BLaER1 (cell line): ENCODE measurements around the gene TM9SF1.

ENCODE experiments used
- H3K27ac ChIP-seq: shearing (Covaris generic); formaldehyde crosslinking; 2 replicates; pipeline ENCODE4 v1.8.1; 2022
- H3K27me3 ChIP-seq: shearing (Covaris generic); formaldehyde crosslinking; 2 replicates; pipeline ENCODE4 v1.8.1; 2022
- H3K36me3 ChIP-seq: shearing (Covaris generic); formaldehyde crosslinking; 2 replicates; pipeline ENCODE4 v1.8.1; 2022
- H3K4me1 ChIP-seq: shearing (Covaris generic); formaldehyde crosslinking; 2 replicates; pipeline ENCODE4 v1.8.1; 2022
- H3K4me2 ChIP-seq: shearing (Covaris generic); formaldehyde crosslinking; 2 replicates; pipeline ENCODE4 v1.8.1; 2022
- H3K4me3 ChIP-seq: shearing (Covaris generic); formaldehyde crosslinking; 2 replicates; pipeline ENCODE4 v1.8.1; 2022
- H3K9ac ChIP-seq: shearing (Covaris generic); formaldehyde crosslinking; 2 replicates; pipeline ENCODE4 v1.8.1; 2022
- H3K9me3 ChIP-seq: shearing (Covaris generic); formaldehyde crosslinking; 2 replicates; pipeline ENCODE4 v1.8.1; 2022
- H4K20me1 ChIP-seq: shearing (Covaris generic); formaldehyde crosslinking; 2 replicates; pipeline ENCODE4 v1.8.1; 2022
- Cebpa-rat ChIP-seq: shearing (Covaris generic); IDR thresholded peaks from 2 replicates; pipeline ENCODE4 v1.8.1; 2022

The TM9SF1 gene

DNA sequence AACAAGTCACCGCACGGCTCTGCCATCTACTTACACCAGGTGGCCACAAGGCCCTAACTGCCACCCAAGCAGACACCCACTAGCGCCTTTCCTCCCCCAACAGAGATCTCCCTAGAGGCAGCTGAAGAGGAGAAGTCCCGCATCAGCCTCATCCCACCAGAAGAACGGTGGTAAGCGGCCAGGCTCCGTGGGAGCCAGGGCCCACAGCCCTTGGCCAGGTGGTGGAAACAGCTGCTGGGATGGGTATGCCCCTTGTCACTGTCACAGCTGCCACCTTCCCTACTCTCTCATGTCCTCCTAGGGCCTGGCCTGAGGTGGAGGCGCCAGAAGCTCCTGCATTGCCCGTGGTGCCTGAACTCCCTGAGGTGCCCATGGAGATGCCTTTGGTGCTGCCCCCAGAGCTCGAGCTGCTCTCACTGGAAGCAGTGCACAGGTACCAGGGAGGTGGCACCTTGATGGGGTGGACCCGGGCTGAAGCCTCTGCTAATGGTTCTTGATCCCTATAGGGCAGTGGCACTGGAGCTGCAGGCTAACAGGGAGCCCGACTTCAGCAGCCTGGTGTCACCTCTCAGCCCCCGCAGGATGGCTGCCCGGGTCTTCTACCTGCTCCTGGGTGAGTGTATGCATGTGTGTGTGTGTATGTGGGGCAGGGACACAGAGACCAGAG is 15.8 kb downstream of the TM9SF1 start:
- H4K20me1 ChIP-seq = peaks cover 15% of the 10 kb centered on the region; the same call in 1 of the 2 replicates
- TF ChIP-seq Cebpa-rat = no peak
- H3K36me3 ChIP-seq = peaks cover 81% of the 10 kb centered on the region
- H3K9ac ChIP-seq = peak overlapping the region; percentile 44; the same call in 1 of the 2 replicates
- H3K9me3 ChIP-seq = no peaks in the 10 kb centered on the region
- no peak overlapping the region for H3K4me3 ChIP-seq
- H3K27me3 ChIP-seq = no peaks in the 10 kb centered on the region
- H3K27ac ChIP-seq = peak overlapping the region; percentile 41
- peak overlapping the region; percentile 69 for H3K4me2 ChIP-seq
- peaks cover 26% of the 10 kb centered on the region for H3K4me1 ChIP-seq

DNA sequence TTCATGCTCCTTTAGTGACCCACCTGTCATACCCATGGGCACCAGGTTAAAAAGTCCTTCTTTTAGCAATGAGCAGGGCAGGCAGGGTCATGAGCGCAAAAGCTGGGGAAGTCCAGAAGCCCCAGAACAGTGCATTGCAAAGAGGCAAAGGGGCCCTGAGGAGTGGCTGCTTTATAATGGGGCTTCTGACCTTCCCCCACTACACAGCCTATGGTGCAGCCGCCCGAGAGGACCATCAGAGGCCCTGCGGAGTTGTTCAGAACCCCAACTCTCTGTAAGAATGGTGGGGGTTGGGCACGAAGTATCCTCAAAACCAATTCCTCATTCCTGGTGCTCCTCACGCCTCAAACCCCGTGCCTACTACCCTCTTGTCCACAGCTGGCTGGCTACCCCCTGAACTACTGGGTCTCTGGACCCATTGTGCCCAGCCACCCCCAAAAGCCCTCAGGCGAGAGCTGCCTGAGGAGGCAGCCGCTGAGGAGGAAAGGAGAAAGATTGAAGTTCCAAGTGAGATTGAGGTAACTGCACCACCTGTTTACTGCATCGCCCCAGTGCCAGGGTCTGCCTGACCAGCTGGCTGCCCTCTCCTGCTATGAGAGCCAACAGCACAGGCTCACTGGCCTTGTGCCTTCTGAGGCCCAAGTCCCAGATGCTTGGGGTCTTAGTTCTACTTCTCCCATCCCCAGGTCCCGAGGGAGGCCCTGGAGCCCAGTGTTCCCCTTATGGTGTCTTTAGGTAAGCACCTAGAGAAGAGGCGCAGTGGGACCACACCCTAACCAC is 16.7 kb downstream of the TM9SF1 start:
- peak overlapping the region; percentile 69 for H3K4me2 ChIP-seq
- peak overlapping the region; percentile 41; the same call in 1 of the 2 replicates for H3K27ac ChIP-seq
- TF ChIP-seq Cebpa-rat = no peak
- H4K20me1 ChIP-seq = peaks cover 15% of the 10 kb centered on the region; the same call in 1 of the 2 replicates
- H3K27me3 ChIP-seq = no peaks in the 10 kb centered on the region
- H3K9ac ChIP-seq = 0 out of 2 replicates have a peak overlapping the region, but pooled peaks have one; percentile 4
- no peaks in the 10 kb centered on the region for H3K9me3 ChIP-seq
- H3K4me3 ChIP-seq = no peak overlapping the region
- peaks cover 74% of the 10 kb centered on the region for H3K36me3 ChIP-seq
- peaks cover 26% of the 10 kb centered on the region for H3K4me1 ChIP-seq

- peaks cover 15% of the 10 kb centered on the region; the same call in 1 of the 2 replicates for H4K20me1 ChIP-seq
- no peaks in the 10 kb centered on the region for H3K9me3 ChIP-seq
- no peak overlapping the region for H3K4me3 ChIP-seq
- peaks cover 70% of the 10 kb centered on the region for H3K36me3 ChIP-seq
- peaks cover 2% of the 10 kb centered on the region; the same call in 1 of the 2 replicates for H3K27me3 ChIP-seq
- TF ChIP-seq Cebpa-rat = no peak
- no peak overlapping the region for H3K9ac ChIP-seq
- no peak overlapping the region for H3K4me2 ChIP-seq
- H3K4me1 ChIP-seq = peaks cover 28% of the 10 kb centered on the region
- no peak overlapping the region for H3K27ac ChIP-seq
These were observed 17.4 kb downstream of the TM9SF1 start for GRCh38 chr14:24177891-24178290.

- peaks cover 34% of the 10 kb centered on the region for H3K4me1 ChIP-seq
- H4K20me1 ChIP-seq = peaks cover 15% of the 10 kb centered on the region; the same call in 1 of the 2 replicates
- no peak for TF ChIP-seq Cebpa-rat
- H3K9ac ChIP-seq = no peak overlapping the region
- peaks cover 64% of the 10 kb centered on the region for H3K36me3 ChIP-seq
- H3K27ac ChIP-seq = no peak overlapping the region
- H3K4me3 ChIP-seq = no peak overlapping the region
- no peak overlapping the region for H3K4me2 ChIP-seq
- no peaks in the 10 kb centered on the region for H3K9me3 ChIP-seq
- H3K27me3 ChIP-seq = peaks cover 8% of the 10 kb centered on the region
These were observed 18.0 kb downstream of the TM9SF1 start for GRCh38 chr14:24177041-24177825.

DNA sequence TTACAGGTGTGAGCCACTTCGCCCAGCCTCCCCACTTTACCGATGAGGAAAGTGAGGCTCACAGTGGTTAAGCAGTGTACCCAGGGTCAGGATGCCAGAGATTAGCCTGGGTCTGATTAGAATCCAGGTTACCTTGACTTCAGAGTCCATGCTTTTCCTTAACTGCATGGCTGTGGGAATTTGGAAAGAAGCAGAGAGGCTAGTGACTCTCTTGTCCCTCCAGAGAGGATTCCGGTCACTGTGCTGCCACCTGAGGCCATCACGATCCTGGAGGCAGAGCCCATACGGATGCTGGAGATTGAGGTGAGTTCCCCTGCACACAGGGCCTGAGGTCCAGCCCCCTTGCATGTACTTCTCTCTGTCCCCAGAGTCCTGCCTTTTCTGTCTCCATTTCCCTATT is 18.6 kb downstream of the TM9SF1 start:
- Histone ChIP-seq H3K4me1 (peaks cover 40% of the 10 kb centered on the region), H3K36me3 (peaks cover 57% of the 10 kb centered on the region)

DNA sequence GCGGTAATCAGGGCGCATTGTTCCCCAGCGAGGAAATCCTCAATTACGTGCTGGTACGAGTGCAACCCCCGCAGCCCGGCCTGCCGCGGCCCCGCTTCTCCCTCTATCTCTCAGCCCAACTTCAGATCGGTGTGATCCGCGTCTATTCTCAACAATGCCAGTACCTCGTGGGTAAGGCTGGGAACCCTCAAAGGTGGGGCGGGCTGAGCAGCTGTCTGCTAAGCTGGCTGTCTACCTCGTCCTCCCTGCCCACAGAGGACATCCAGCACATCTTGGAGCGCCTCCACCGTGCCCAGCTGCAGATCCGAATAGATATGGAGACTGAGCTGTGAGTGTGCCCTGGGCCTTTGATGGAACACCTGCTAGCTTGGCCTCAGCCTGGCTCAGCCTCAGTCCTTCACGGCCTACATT is 22.4 kb downstream of the TM9SF1 start:
- no peaks in the 10 kb centered on the region for H3K9me3 ChIP-seq
- H3K4me1 ChIP-seq = peaks cover 24% of the 10 kb centered on the region
- peaks cover 25% of the 10 kb centered on the region for H3K27me3 ChIP-seq
- H3K27ac ChIP-seq = no peak overlapping the region
- no peak for TF ChIP-seq Cebpa-rat
- H3K4me3 ChIP-seq = no peak overlapping the region
- H3K9ac ChIP-seq = no peak overlapping the region
- no peaks in the 10 kb centered on the region for H4K20me1 ChIP-seq
- H3K36me3 ChIP-seq = peaks cover 30% of the 10 kb centered on the region
- H3K4me2 ChIP-seq = peak overlapping the region; percentile 90; the same call in 1 of the 2 replicates

More for the DNA sequence above, 18.6 kb downstream of the TM9SF1 start:
- Histone ChIP-seq H3K9me3 (no peaks in the 10 kb centered on the region), H3K4me3 (no peak overlapping the region), H4K20me1 (peaks cover 15% of the 10 kb centered on the region; the same call in 1 of the 2 replicates), H3K9ac (no peak overlapping the region), H3K4me2 (no peak overlapping the region), H3K27me3 (peaks cover 14% of the 10 kb centered on the region), H3K27ac (no peak overlapping the region)
- TF ChIP-seq Cebpa-rat = no peak

DNA sequence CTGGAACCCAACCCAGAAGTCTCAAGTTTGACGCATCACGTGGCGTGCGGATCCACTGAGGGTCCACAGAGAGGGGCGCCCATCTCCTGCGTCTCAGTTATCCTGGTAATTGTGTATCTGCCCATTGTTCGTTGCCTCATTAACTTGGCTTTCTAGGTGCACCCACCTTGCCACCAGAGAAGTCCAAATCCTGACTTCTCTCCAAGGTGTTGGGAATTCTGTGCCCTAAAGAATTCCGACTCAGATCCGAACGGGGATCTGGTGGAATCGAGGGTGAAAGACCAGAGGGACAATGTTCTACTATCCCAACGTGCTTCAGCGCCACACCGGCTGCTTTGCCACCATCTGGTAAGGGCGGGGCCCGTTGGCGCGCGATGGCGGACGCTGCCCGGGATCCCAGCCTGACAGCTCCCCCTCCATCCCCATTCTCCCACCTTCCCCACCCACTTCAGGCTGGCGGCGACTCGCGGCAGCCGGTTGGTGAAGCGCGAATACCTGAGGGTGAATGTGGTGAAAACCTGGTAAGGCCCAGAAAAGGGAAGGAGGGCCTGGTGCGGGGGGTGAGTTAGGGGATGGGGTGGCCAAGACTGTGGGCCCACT is 22.9 kb downstream of the TM9SF1 start:
- H3K4me1 ChIP-seq = peaks cover 24% of the 10 kb centered on the region
- no peaks in the 10 kb centered on the region for H3K9me3 ChIP-seq
- peaks cover 30% of the 10 kb centered on the region for H3K36me3 ChIP-seq
- H3K4me2 ChIP-seq = peak overlapping the region; percentile 90
- no peak overlapping the region for H3K27ac ChIP-seq
- H3K27me3 ChIP-seq = peaks cover 25% of the 10 kb centered on the region
- H3K9ac ChIP-seq = 0 out of 2 replicates have a peak overlapping the region, but pooled peaks have one; percentile 13
- peak overlapping the region; percentile 66 for H3K4me3 ChIP-seq
- H4K20me1 ChIP-seq = no peaks in the 10 kb centered on the region
- no peak for TF ChIP-seq Cebpa-rat

DNA sequence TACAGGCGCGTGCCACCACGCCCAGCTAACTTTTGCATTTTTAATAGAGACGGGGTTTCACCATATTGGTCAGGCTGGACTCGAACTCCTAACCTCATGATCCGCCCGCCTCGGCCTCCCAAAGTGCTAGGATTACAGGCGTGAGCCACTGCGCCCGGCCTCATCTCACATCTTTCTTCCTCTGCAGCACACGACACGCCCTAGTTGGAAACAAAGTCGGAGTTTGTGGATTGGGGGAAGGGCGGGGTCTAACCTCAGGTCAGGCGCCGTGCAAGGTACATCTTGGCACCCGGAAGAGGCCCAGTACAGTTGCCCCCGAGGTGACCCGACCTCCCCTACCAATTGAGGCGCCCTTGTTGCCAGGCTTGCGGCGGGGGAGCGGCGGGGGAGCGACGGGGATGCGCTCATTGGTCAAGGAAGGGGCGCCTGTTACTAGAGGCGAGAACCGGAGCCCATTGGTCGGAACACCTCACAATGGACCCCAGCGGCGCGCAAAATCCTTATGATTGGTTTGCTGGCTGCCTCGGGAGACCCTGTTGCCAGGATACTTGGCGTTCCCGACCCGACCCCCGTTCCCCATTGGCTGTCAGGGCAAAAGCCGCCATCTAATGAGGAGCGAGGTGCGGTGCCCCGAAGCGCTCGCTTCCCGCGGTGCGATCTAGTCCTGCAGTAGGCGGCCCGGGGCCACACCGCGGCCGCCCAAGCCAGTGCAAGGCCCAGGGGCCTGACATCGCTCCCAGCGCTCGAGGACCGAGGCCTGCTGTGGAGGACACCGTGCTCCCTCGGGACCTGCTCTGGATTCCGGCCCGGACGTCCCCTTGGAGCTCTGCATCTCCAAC is 23.6 kb downstream of the TM9SF1 start, which contains the start of gene REC8:
Gene REC8, plus strand, starts transcription at position 659 of the 839 bp plus-strand sequence. CDS start 473 bp downstream, outside the sequence.
- 0 out of 2 replicates have a peak within 1 kb of the TSS, but pooled peaks have one; percentile 13 for H3K9ac ChIP-seq
- no peaks in the 10 kb centered on the region for H4K20me1 ChIP-seq
- peaks cover 30% of the 10 kb centered on the region for H3K36me3 ChIP-seq
- H3K4me2 ChIP-seq = peak within 1 kb of the TSS; percentile 90
- H3K27ac ChIP-seq = no peak within 1 kb of the TSS
- peaks cover 25% of the 10 kb centered on the region for H3K27me3 ChIP-seq
- H3K4me1 ChIP-seq = peaks cover 24% of the 10 kb centered on the region
- H3K9me3 ChIP-seq = no peaks in the 10 kb centered on the region
- no peak for TF ChIP-seq Cebpa-rat
- peak within 1 kb of the TSS; percentile 66 for H3K4me3 ChIP-seq
